IMR-90 (cell line): ENCODE results near the gene PANX1. TPM values are rescaled to one million over a fixed set of nuclear protein-coding genes. Genes with fewer than 3 reads are reported as not detected.

Experiments used
- ATAC-seq: fragments of 200-7000 bp; cut with Tn5 transposase; 2 replicates; pipeline ENCODE4 v1.9.1; 2020; ENCODE audit warnings: low read depth, mild to moderate bottlenecking, moderate library complexity
- BruUV-seq: library from RNA; stranded (reverse); fragments of 400-500 nt; replicated peaks from 2 replicates; lab custom pipeline; 2021; lab: Mats Ljungman, UMichigan
- CTCF ChIA-PET: fragments of 300-600 bp; formaldehyde crosslinking; extraction: SDS; loops from one replicate; lab custom pipeline; 2021; ENCODE audit warnings: antibody characterized with exemption; lab: Yijun Ruan, JAX
- POLR2A ChIA-PET: fragments of 300-600 bp; sonication (Branson Sonifier 250); formaldehyde crosslinking; loops from one replicate; lab custom pipeline; 2022; ENCODE audit warnings: antibody characterized with exemption; ENCODE audit not compliant: unreplicated experiment; lab: Charles Lee
- DNase-seq: peaks from one replicate; pipeline ENCODE4 v3.0.0; 2013
- H2AFZ ChIP-seq: replicated peaks from 2 replicates; pipeline ENCODE3; 2013; ENCODE audit warnings: low read length, mild to moderate bottlenecking; ENCODE audit not compliant: poor library complexity
- H2AK5ac ChIP-seq: 2 replicates; pipeline ENCODE4 v1.6.1; 2013; ENCODE audit warnings: low read depth, low read length, inconsistent platforms
- H2AK9ac ChIP-seq: replicated peaks from 2 replicates; pipeline ENCODE3; 2013; ENCODE audit warnings: mild to moderate bottlenecking, low read depth, low read length, moderate library complexity; ENCODE audit not compliant: poor library complexity
- H2BK120ac ChIP-seq: 2 replicates; pipeline ENCODE4 v1.6.1; 2013; ENCODE audit warnings: low read depth, low read length, inconsistent platforms
- H2BK15ac ChIP-seq: 3 replicates; pipeline ENCODE4 v1.6.1; 2013; ENCODE audit warnings: low read depth, low read length, inconsistent platforms
- H2BK20ac ChIP-seq: 2 replicates; pipeline ENCODE4 v1.6.1; 2013; ENCODE audit warnings: low read depth, mild to moderate bottlenecking, inconsistent platforms, low read length, moderate library complexity
- H2BK5ac ChIP-seq: 2 replicates; pipeline ENCODE4 v1.6.1; 2013; ENCODE audit warnings: mild to moderate bottlenecking, low read depth, low read length, inconsistent platforms; ENCODE audit not compliant: poor library complexity, severe bottlenecking
- H3K14ac ChIP-seq: replicated peaks from 2 replicates; pipeline ENCODE4 v1.6.1; 2013; ENCODE audit warnings: low read depth, low read length, inconsistent platforms
- H3K18ac ChIP-seq: 2 replicates; pipeline ENCODE4 v1.6.1; 2013; ENCODE audit warnings: low read depth, low read length, control low read depth
- H3K23ac ChIP-seq: 2 replicates; pipeline ENCODE4 v1.6.1; 2013; ENCODE audit warnings: low read depth, low read length, inconsistent platforms
- H3K27ac ChIP-seq: 2 replicates; pipeline ENCODE4 v1.5.1; 2013; ENCODE audit warnings: mild to moderate bottlenecking, control low read depth, low read length; ENCODE audit not compliant: insufficient read depth
- H3K27me3 ChIP-seq: 2 replicates; pipeline ENCODE4 v1.6.1; 2013; ENCODE audit warnings: low read length; ENCODE audit not compliant: control insufficient read depth, insufficient read depth
- H3K36me3 ChIP-seq: 2 replicates; pipeline ENCODE4 v1.6.1; 2013; ENCODE audit warnings: low read length, mixed read lengths; ENCODE audit not compliant: control insufficient read depth, insufficient read depth
- H3K4ac ChIP-seq: 2 replicates; pipeline ENCODE4 v1.6.1; 2013; ENCODE audit warnings: low read depth, low read length, inconsistent platforms
- H3K4me1 ChIP-seq: 2 replicates; pipeline ENCODE4 v1.6.1; 2013; ENCODE audit warnings: low read length, mixed read lengths; ENCODE audit not compliant: control insufficient read depth, insufficient read depth
- H3K4me2 ChIP-seq: 2 replicates; pipeline ENCODE4 v1.6.1; 2013; ENCODE audit warnings: low read depth, mild to moderate bottlenecking, control low read depth, low read length, moderate library complexity
- H3K4me3 ChIP-seq: 2 replicates; pipeline ENCODE4 v1.5.1; 2013; ENCODE audit warnings: low read depth, mild to moderate bottlenecking, control low read depth, low read length, moderate library complexity; ENCODE audit not compliant: insufficient read depth
- H3K56ac ChIP-seq: 2 replicates; pipeline ENCODE4 v1.6.1; 2013; ENCODE audit warnings: low read length, inconsistent platforms; ENCODE audit not compliant: insufficient read depth; ENCODE audit errors: extremely low read depth
- H3K79me1 ChIP-seq, 2 experiments: 2 replicates each; pipeline ENCODE4 v1.6.1; 2013; ENCODE audit warnings: low read length in 2 of 2, inconsistent platforms in 1 of 2, low read depth in 1 of 2
- H3K9ac ChIP-seq: 2 replicates; pipeline ENCODE4 v1.6.1; 2013; ENCODE audit warnings: low read depth, low read length, control low read depth
- H3K9me1 ChIP-seq: 2 replicates; pipeline ENCODE4 v1.6.1; 2013; ENCODE audit warnings: low read length, inconsistent platforms; ENCODE audit not compliant: insufficient read depth
- H3K9me3 ChIP-seq: 2 replicates; pipeline ENCODE4 v1.6.1; 2013; ENCODE audit warnings: low read length; ENCODE audit not compliant: control insufficient read depth, insufficient read depth
- H4K20me1 ChIP-seq: 2 replicates; pipeline ENCODE4 v1.6.1; 2013; ENCODE audit warnings: low read length, inconsistent platforms; ENCODE audit not compliant: insufficient read depth
- H4K5ac ChIP-seq: 2 replicates; pipeline ENCODE4 v1.6.1; 2013; ENCODE audit warnings: mild to moderate bottlenecking, low read depth, low read length, control low read depth
- H4K8ac ChIP-seq, 2 experiments: 2 replicates each; pipeline ENCODE4 v1.6.1; 2013; ENCODE audit warnings: low read depth in 2 of 2, low read length in 2 of 2, control low read depth in 1 of 2, inconsistent platforms in 1 of 2
- H4K91ac ChIP-seq: 2 replicates; pipeline ENCODE4 v1.6.1; 2013; ENCODE audit warnings: low read depth, low read length, inconsistent platforms; ENCODE audit not compliant: insufficient read depth
- CEBPB ChIP-seq: IDR thresholded peaks from 2 replicates; pipeline ENCODE4 v1.6.1; 2012; ENCODE audit warnings: low read depth, low read length, improper control_type of control experiment
- ELK1 ChIP-seq: fragments of 150-350 bp; IDR thresholded peaks from 2 replicates; pipeline ENCODE4 v1.6.1; 2016; ENCODE audit warnings: low read depth, mild to moderate bottlenecking, low read length, moderate library complexity, borderline replicate concordance
- FOS ChIP-seq: fragments of 150-350 bp; IDR thresholded peaks from 2 replicates; pipeline ENCODE4 v1.6.1; 2016; ENCODE audit warnings: low read depth, low read length
- POLR2A ChIP-seq: IDR thresholded peaks from 2 replicates; pipeline ENCODE4 v1.6.1; 2012; ENCODE audit warnings: mild to moderate bottlenecking, low read depth, low read length
- RAD21 ChIP-seq: IDR thresholded peaks from 2 replicates; pipeline ENCODE4 v1.6.1; 2012; ENCODE audit warnings: low read length, improper control_type of control experiment
- RFX5 ChIP-seq: IDR thresholded peaks from 2 replicates; pipeline ENCODE4 v1.8.0; 2012; ENCODE audit warnings: low read depth, mild to moderate bottlenecking, low read length, moderate library complexity
- USF2 ChIP-seq: fragments of 150-350 bp; IDR thresholded peaks from 2 replicates; pipeline ENCODE4 v1.6.1; 2017; ENCODE audit warnings: mild to moderate bottlenecking, antibody characterized with exemption, low read length, low read depth
- WGBS, 2 experiments: methylation state at CpG; one replicate each; pipeline versions ENCODE4 v1.1.5 to v1.1.7; 2013; ENCODE audit warnings: missing lambda C conversion rate in 2 of 2; ENCODE audit not compliant: insufficient read length in 1 of 2; ENCODE audit errors: extremely low coverage in 2 of 2; 5-methylcytosine and 5-hydroxymethylcytosine counted together
- dilution Hi-C: fragments of 300-500 bp; cut with HindIII; formaldehyde crosslinking; loops from one replicate; pipeline ENCODE4 v1.14.3; 2018; ENCODE audit warnings: low sequenced_read_pairs; ENCODE audit not compliant: unreplicated experiment
- in situ Hi-C: fragments of 300-500 bp; cut with MboI; formaldehyde crosslinking; loops from 3 replicates; pipeline ENCODE4 v1.14.3; 2019; ENCODE audit warnings: low sequenced_read_pairs, inconsistent platforms, mixed read lengths
- intact Hi-C: fragments of 100-400 bp; cut with micrococcal nuclease; formaldehyde crosslinking; loops from 2 replicates; pipeline ENCODE4 v1.10.0; 2022
- polyA plus RNA-seq, 3 experiments: library from polyadenylated mRNA; depleted of rRNA; stranded (reverse); fragments of >200 nt; gene quantifications; 2 replicates each; pipeline ENCODE4 v1.2.3, GENCODE V29; 2012; ENCODE audit warnings: low replicate concordance in 1 of 3
- total RNA-seq: library from RNA; depleted of rRNA; stranded (reverse); fragments of >200 nt; gene quantifications from 2 replicates; pipeline ENCODE4 v1.2.3, GENCODE V29; 2012

PANX1 gene
- total and polyA plus RNA-seq, 2 of the 4 experiments (the other 2 are of a cell fraction), result 29.8 to 70.8 TPM

- H3K4me2 ChIP-seq, result no peak overlapping the region
- TF ChIP-seq ELK1 (no peak), USF2 (no peak), CEBPB (no peak), RFX5 (no peak), FOS (no peak), POLR2A (no peak), RAD21 (no peak)
- peak overlapping the region; percentile 36 for H3K27ac ChIP-seq
- H3K56ac ChIP-seq, result peak overlapping the region; percentile 42; the same call in 1 of the 2 replicates
- peak overlapping the region; percentile 44 for H3K23ac ChIP-seq
- peak overlapping the region; percentile 38 for H2AK9ac ChIP-seq
- peak overlapping the region; percentile 76 for H3K14ac ChIP-seq
- H2BK15ac ChIP-seq, result peak overlapping the region; percentile 65; the same call in 2 of the 3 replicates
- H3K9me3 ChIP-seq, result no peaks in the 10 kb centered on the region
- peak overlapping the region; percentile 76 for H4K5ac ChIP-seq
- H3K27me3 ChIP-seq, result no peaks in the 10 kb centered on the region
- H2BK120ac ChIP-seq, result peak overlapping the region; percentile 66
- BruUV-seq, result no TSS peak
- POLR2A ChIA-PET, result no interaction called here
- peak overlapping the region; percentile 79 for H4K91ac ChIP-seq
- dilution Hi-C loops, result no loop called here
- ATAC-seq (no peak), DNase-seq (no peak)
- 91% methylated on average over 5 of the region's 8 CpGs; no CpG with 5 or more reads in 1 of the 2 experiments for WGBS, 2 experiments
- H3K4me1 ChIP-seq, result peaks cover 19% of the 10 kb centered on the region
- H4K20me1 ChIP-seq, result peaks cover 3% of the 10 kb centered on the region
- intact Hi-C loops, result no loop called here
- no peak overlapping the region for H3K9ac ChIP-seq
- no peak overlapping the region for H3K4me3 ChIP-seq
- H2AK5ac ChIP-seq, result peak overlapping the region; percentile 67; the same call in 1 of the 2 replicates
- peaks cover 8% of the 10 kb centered on the region; the same call in 1 of the 2 replicates for H3K36me3 ChIP-seq
- peaks cover 12 to 38% of the 10 kb centered on the region in 2 experiments for H3K79me1 ChIP-seq
- H2BK5ac ChIP-seq, result peak overlapping the region; percentile 73
- peak overlapping the region; percentile 77 for H2BK20ac ChIP-seq
- peak overlapping the region; percentile 6 to 48; a peak in 2 of 4 replicates for H4K8ac ChIP-seq
- in situ Hi-C loops, result no loop called here
- peak overlapping the region; percentile 91 for H3K18ac ChIP-seq
- H2AFZ ChIP-seq, result no peak overlapping the region
- peak overlapping the region; percentile 85 for H3K4ac ChIP-seq
- CTCF ChIA-PET, result interaction anchor here (1.1 to 3.5 kb wide), 2 partner anchors 291 to 319 kb away, joined by 4 to 17 read pairs; no protein-coding TSS in a partner anchor
- peaks cover 21% of the 10 kb centered on the region for H3K9me1 ChIP-seq
Observed at GRCh38 chr11:94186342-94187203, 57.9 kb downstream of the PANX1 start.
